ENCODE data around the gene GDI2. TPM values are rescaled to one million over a fixed set of nuclear protein-coding genes. Genes with fewer than 3 reads are reported as not detected.

The GDI2 gene
- total RNA-seq, 1 experiment from 2014 or later, result 196 TPM

DNA sequence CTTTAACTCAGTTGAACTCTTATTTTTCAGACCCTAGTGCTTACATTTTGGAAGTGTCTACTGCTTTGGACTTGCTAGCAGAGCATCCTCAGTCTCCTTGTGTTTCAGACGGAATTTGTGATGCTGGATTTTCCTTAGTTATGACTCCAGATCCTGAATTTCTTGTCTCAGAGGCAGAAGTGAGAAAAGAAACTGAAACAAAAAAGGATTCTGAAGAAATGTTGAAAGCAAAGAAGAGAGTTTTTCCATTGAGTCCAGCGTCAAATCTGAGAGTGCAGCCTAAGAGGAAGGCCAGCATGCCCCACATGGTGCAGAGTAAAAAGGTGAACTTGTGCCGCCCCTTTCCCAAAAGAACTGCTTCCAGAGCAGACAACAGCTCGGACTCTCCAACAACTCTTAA is 82.5 kb downstream of the GDI2 start:
- H3K4me1 ChIP-seq (replicated peaks; ENCODE audit: insufficient read depth), result no peaks in the 10 kb centered on the region
- no peaks in the 10 kb centered on the region for H3K9me2 ChIP-seq (ENCODE audit: insufficient read depth)
- no peaks in the 10 kb centered on the region for H3K9me3 ChIP-seq (ENCODE audit: insufficient read depth, low read depth)
- ChIA-PET POLR2A (ENCODE audit: unreplicated experiment) (no interaction called here), CTCF (no interaction called here)
- H3K27ac ChIP-seq, result no peak overlapping the region
- no peak for DNase-seq
- no TSS peak for BruUV-seq (replicated peaks)
- H3F3A ChIP-seq (ENCODE audit: insufficient read depth, low read depth), result no peaks in the 10 kb centered on the region; the same call in 1 of the 2 replicates
- no peaks in the 10 kb centered on the region for H4K20me1 ChIP-seq (ENCODE audit: insufficient read depth)
- no peak overlapping the region for H3K4me2 ChIP-seq
- peaks cover 4% of the 10 kb centered on the region; the same call in 1 of the 2 replicates for H3K36me3 ChIP-seq (ENCODE audit: low read depth)
- TF ChIP-seq, protein P1, sequence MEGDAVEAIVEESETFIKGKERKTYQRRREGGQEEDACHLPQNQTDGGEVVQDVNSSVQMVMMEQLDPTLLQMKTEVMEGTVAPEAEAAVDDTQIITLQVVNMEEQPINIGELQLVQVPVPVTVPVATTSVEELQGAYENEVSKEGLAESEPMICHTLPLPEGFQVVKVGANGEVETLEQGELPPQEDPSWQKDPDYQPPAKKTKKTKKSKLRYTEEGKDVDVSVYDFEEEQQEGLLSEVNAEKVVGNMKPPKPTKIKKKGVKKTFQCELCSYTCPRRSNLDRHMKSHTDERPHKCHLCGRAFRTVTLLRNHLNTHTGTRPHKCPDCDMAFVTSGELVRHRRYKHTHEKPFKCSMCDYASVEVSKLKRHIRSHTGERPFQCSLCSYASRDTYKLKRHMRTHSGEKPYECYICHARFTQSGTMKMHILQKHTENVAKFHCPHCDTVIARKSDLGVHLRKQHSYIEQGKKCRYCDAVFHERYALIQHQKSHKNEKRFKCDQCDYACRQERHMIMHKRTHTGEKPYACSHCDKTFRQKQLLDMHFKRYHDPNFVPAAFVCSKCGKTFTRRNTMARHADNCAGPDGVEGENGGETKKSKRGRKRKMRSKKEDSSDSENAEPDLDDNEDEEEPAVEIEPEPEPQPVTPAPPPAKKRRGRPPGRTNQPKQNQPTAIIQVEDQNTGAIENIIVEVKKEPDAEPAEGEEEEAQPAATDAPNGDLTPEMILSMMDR (conservative IDR thresholded peaks at IDR 0.05), result no peak
- TF ChIP-seq EZH2 (IDR thresholded peaks at IDR 0.05; ENCODE audit: low read depth), result no peak
- no peaks in the 10 kb centered on the region for H3K79me2 ChIP-seq (ENCODE audit: low read depth)
- intact Hi-C loops (cut with micrococcal nuclease; ENCODE audit: unreplicated experiment), result no loop called here
- no peak overlapping the region for H3K4me3 ChIP-seq
- no peak overlapping the region for H2AFZ ChIP-seq
- no peaks in the 10 kb centered on the region for H3K27me3 ChIP-seq (ENCODE audit: insufficient read depth, low read depth)

DNA sequence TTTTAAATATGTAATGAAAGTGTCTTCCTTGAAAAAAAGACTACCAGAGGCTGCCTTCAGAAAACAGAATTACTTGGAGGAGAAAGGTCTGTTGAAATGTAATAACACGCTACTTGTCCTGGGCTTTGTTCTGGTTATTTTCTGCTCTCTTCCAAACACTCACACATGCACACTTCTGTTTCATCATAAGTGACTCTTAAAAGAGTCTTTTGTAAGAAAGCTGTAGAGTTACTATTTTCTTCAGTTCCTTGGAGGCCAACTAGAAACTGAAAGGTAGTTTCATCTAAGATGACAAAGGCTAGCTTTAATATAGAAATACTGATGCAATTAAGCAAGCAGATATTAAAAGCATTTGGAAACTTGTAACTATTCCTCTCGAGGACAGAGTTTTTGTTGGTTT is 89.5 kb downstream of the GDI2 start:
- ChIA-PET POLR2A (ENCODE audit: unreplicated experiment) (no interaction called here), CTCF (no interaction called here)
- no peaks in the 10 kb centered on the region for H3K9me2 ChIP-seq (ENCODE audit: insufficient read depth)
- intact Hi-C loops (cut with micrococcal nuclease; ENCODE audit: unreplicated experiment), result no loop called here
- no peak overlapping the region for H2AFZ ChIP-seq
- no peak for TF ChIP-seq EZH2 (IDR thresholded peaks at IDR 0.05; ENCODE audit: low read depth)
- TF ChIP-seq, protein P1 (conservative IDR thresholded peaks at IDR 0.05), result no peak
- H3K4me2 ChIP-seq, result no peak overlapping the region
- no peak overlapping the region for H3K4me3 ChIP-seq
- no peaks in the 10 kb centered on the region for H3K79me2 ChIP-seq (ENCODE audit: low read depth)
- H3K4me1 ChIP-seq (replicated peaks; ENCODE audit: insufficient read depth), result no peaks in the 10 kb centered on the region
- no peaks in the 10 kb centered on the region; the same call in 1 of the 2 replicates for H3F3A ChIP-seq (ENCODE audit: insufficient read depth, low read depth)
- no peaks in the 10 kb centered on the region for H4K20me1 ChIP-seq (ENCODE audit: insufficient read depth)
- no TSS peak for BruUV-seq (replicated peaks)
- H3K27ac ChIP-seq, result no peak overlapping the region
- DNase-seq, result no peak
- H3K36me3 ChIP-seq (ENCODE audit: low read depth), result peaks cover 5% of the 10 kb centered on the region; the same call in 1 of the 2 replicates
- no peaks in the 10 kb centered on the region for H3K9me3 ChIP-seq (ENCODE audit: insufficient read depth, low read depth)
- no peaks in the 10 kb centered on the region for H3K27me3 ChIP-seq (ENCODE audit: insufficient read depth, low read depth)

DNA sequence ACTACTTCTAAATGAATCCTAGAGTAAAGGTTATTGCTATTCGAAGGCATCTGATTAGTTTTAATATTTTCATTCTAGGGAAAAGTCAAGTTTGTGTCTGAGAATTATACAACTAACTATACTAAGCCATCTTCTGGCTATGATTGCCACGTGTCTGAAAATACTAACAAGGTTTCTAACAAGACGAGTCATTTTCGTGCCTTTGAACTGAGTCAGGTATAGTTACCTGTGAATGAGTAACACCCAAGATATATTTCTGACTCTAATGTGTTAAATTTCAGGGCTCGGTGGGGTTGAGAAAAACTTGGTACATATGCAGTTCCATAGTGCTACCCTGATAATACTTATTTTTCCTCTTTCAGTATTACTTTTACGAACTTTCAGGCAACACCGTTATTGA is 93.1 kb downstream of the GDI2 start:
- Histone ChIP-seq H3K9me3 (ENCODE audit: insufficient read depth, low read depth) (no peaks in the 10 kb centered on the region), H2AFZ (no peak overlapping the region), H3K4me3 (no peak overlapping the region), H3F3A (ENCODE audit: insufficient read depth, low read depth) (no peaks in the 10 kb centered on the region; the same call in 1 of the 2 replicates), H3K4me2 (no peak overlapping the region), H3K27me3 (ENCODE audit: insufficient read depth, low read depth) (no peaks in the 10 kb centered on the region), H4K20me1 (ENCODE audit: insufficient read depth) (no peaks in the 10 kb centered on the region), H3K27ac (no peak overlapping the region), H3K9me2 (ENCODE audit: insufficient read depth) (no peaks in the 10 kb centered on the region), H3K79me2 (ENCODE audit: low read depth) (no peaks in the 10 kb centered on the region; the same call in 1 of the 2 replicates), H3K36me3 (ENCODE audit: low read depth) (peaks cover 5% of the 10 kb centered on the region; the same call in 1 of the 2 replicates), H3K4me1 (replicated peaks; ENCODE audit: insufficient read depth) (no peaks in the 10 kb centered on the region)
- TF ChIP-seq, protein P1 (conservative IDR thresholded peaks at IDR 0.05), result no peak
- TF ChIP-seq EZH2 (IDR thresholded peaks at IDR 0.05; ENCODE audit: low read depth), result no peak
- intact Hi-C loops (cut with micrococcal nuclease; ENCODE audit: unreplicated experiment), result no loop called here
- CTCF ChIA-PET, result no interaction called here
- peak; percentile 2 to 39 for DNase-seq
- POLR2A ChIA-PET (ENCODE audit: unreplicated experiment), result no interaction called here
- BruUV-seq (replicated peaks), result no TSS peak

Measured in PC-9 (cell line).